Natural killer cell (primary cell): Measurements from ENCODE around the gene RPE65. TPM values are rescaled to one million over a fixed set of nuclear protein-coding genes. Genes with fewer than 3 reads are reported as not detected.

Experiments
- ATAC-seq, 3 donors: fragments of 150-1000 bp in 2 of 3; fragments of 200-7000 bp in 1 of 3; cut with Tn5 transposase; 1 replicate in 1 of 3; 2 replicates in 2 of 3; pipeline ENCODE4 v1.10.0; 2021; ENCODE audit warnings: mild to moderate bottlenecking in 2 of 3, moderate library complexity in 2 of 3
- DNase-seq, 2 donors: peaks; one replicate each; pipeline versions ENCODE4 v3.0.0 to v3.0.0-alpha.2; 2013 to 2021; ENCODE audit warnings: mixed read lengths in 1 of 2
- H3K27ac ChIP-seq: one replicate; pipeline ENCODE4 v1.5.1; 2013; ENCODE audit warnings: mild to moderate bottlenecking, low read length
- H3K27me3 ChIP-seq: one replicate; pipeline ENCODE4 v1.6.1; 2013; ENCODE audit warnings: low read length; ENCODE audit not compliant: control insufficient read depth, insufficient read depth
- H3K36me3 ChIP-seq: one replicate; pipeline ENCODE4 v1.6.1; 2013; ENCODE audit warnings: low read length; ENCODE audit not compliant: control insufficient read depth, insufficient read depth
- H3K4me1 ChIP-seq: one replicate; pipeline ENCODE4 v1.6.1; 2013; ENCODE audit warnings: low read length; ENCODE audit not compliant: control insufficient read depth, insufficient read depth
- H3K4me3 ChIP-seq: one replicate; pipeline ENCODE4 v1.5.1; 2013; ENCODE audit warnings: low read length
- H3K9me3 ChIP-seq: one replicate; pipeline ENCODE4 v1.6.1; 2013; ENCODE audit warnings: low read length; ENCODE audit not compliant: control insufficient read depth, insufficient read depth
- H3K27ac Mint-ChIP-seq, 2 donors: one replicate each; pipeline ENCODE4 v1.8.0; 2022; ENCODE audit warnings: mild to moderate bottlenecking in 2 of 2, mixed read lengths in 2 of 2, moderate library complexity in 1 of 2
- H3K27me3 Mint-ChIP-seq, 2 donors: one replicate each; pipeline ENCODE4 v1.8.0; 2022; ENCODE audit warnings: low read depth in 2 of 2, mixed read lengths in 2 of 2
- H3K36me3 Mint-ChIP-seq: one replicate; pipeline ENCODE4 v1.8.0; 2022; ENCODE audit warnings: mixed read lengths
- H3K4me1 Mint-ChIP-seq, 2 donors: one replicate each; pipeline ENCODE4 v1.8.0; 2022; ENCODE audit warnings: mixed read lengths in 2 of 2
- H3K4me3 Mint-ChIP-seq: one replicate; pipeline ENCODE4 v1.8.0; 2022; ENCODE audit warnings: mild to moderate bottlenecking, moderate library complexity, mixed read lengths
- H3K9me3 Mint-ChIP-seq, 2 donors: one replicate each; pipeline ENCODE4 v1.8.0; 2022; ENCODE audit warnings: mixed read lengths in 2 of 2
- WGBS: methylation state at CpG from one replicate; pipeline ENCODE4 v1.1.7; 2013; ENCODE audit warnings: missing lambda C conversion rate; ENCODE audit not compliant: insufficient coverage; 5-methylcytosine and 5-hydroxymethylcytosine counted together
- intact Hi-C: fragments of 100-400 bp; cut with micrococcal nuclease; formaldehyde crosslinking; loops from one replicate; pipeline ENCODE4 v1.14.2; 2022
- total RNA-seq, 4 donors: library from RNA; stranded (reverse); fragments of 120-200 nt in 1 of 4; gene quantifications; one replicate each; pipeline versions ENCODE4 v1.2.3 to v1.2.4, GENCODE V29; 2013 to 2022
- TF ChIP-seq, protein P1 (sequence below): fragments of 200-600 bp; IDR thresholded peaks from one replicate; pipeline ENCODE4 v1.8.0; 2022; ENCODE audit warnings: antibody characterized with exemption

RPE65 gene
- total RNA-seq, 3 donors from 2014 or later (not counting 1 experiment from before 2014, with no cell fraction given), result not detected

DNA sequence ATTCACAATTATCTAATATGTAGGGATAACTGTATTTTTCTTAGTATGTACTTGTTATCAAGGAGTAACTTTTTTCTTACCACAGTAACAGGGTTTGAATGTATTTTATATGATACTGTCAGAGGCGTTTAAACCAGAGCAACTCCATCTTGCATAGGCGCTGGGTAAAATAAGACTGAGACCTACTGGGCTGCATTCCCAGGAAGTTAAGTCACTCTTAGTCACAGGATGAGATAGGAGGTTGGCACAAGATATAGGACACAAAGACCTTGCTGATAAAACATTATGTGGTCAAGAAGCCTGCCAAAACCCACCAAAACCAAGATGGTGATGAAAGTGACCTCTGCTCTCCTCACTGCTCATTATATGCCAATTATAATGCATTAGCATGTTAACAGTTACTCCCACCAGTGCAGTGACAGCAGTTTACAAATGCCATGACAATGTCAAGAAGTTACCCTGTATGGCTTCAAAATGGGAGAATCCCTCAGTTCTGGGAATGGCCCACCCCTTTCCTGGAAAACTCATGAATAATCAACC is 64.8 kb downstream of the RPE65 start:
- H3K27ac ChIP-seq, result no peak overlapping the region
- no peak overlapping the region for H3K4me3 ChIP-seq
- H3K27me3 Mint-ChIP-seq, result no peaks in the 10 kb centered on the region
- H3K4me3 Mint-ChIP-seq, result no peak overlapping the region
- intact Hi-C loops, result no loop called here
- H3K9me3 ChIP-seq, result no peaks in the 10 kb centered on the region
- no peaks in the 10 kb centered on the region for H3K4me1 ChIP-seq
- no peaks in the 10 kb centered on the region for H3K27me3 ChIP-seq
- 95% methylated on average over 2 of the region's 2 CpGs for WGBS
- TF ChIP-seq, protein P1, sequence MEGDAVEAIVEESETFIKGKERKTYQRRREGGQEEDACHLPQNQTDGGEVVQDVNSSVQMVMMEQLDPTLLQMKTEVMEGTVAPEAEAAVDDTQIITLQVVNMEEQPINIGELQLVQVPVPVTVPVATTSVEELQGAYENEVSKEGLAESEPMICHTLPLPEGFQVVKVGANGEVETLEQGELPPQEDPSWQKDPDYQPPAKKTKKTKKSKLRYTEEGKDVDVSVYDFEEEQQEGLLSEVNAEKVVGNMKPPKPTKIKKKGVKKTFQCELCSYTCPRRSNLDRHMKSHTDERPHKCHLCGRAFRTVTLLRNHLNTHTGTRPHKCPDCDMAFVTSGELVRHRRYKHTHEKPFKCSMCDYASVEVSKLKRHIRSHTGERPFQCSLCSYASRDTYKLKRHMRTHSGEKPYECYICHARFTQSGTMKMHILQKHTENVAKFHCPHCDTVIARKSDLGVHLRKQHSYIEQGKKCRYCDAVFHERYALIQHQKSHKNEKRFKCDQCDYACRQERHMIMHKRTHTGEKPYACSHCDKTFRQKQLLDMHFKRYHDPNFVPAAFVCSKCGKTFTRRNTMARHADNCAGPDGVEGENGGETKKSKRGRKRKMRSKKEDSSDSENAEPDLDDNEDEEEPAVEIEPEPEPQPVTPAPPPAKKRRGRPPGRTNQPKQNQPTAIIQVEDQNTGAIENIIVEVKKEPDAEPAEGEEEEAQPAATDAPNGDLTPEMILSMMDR, result no peak
- peaks cover 0 to 5% of the 10 kb centered on the region in 2 donors for H3K9me3 Mint-ChIP-seq
- no peaks in the 10 kb centered on the region for H3K36me3 Mint-ChIP-seq
- H3K36me3 ChIP-seq, result no peaks in the 10 kb centered on the region
- DNase-seq, result no peak
- H3K4me1 Mint-ChIP-seq, result no peaks in the 10 kb centered on the region
- H3K27ac Mint-ChIP-seq, result no peak overlapping the region
- no peak for ATAC-seq

DNA sequence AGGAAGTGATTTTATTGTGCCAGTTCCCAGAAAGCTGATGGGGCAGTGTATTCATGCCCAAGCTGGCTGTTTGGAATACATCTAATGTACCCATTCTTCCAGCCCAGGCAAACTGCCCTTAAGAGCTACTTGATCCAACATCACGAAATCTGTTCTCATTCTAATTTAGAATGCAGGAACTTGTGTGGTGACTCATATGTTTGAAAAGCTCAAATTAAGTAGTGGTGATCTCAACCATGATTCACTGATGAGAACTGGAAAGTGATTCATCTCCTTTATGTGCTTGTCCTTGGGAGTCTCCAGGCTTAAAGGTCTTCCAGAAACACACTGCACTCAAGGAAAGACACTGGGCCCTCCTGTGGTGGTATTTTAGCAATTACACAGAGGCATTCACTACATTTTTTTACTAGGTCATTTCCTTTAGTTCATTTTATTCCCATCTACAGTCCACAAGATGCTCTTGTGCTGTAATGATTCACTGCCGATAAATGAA is 65.4 kb downstream of the RPE65 start:
- intact Hi-C loops, result no loop called here
- Histone ChIP-seq H3K9me3 (no peaks in the 10 kb centered on the region), H3K27ac (no peak overlapping the region), H3K4me3 (no peak overlapping the region), H3K27me3 (no peaks in the 10 kb centered on the region), H3K36me3 (no peaks in the 10 kb centered on the region), H3K4me1 (no peaks in the 10 kb centered on the region)
- H3K36me3 Mint-ChIP-seq, result no peaks in the 10 kb centered on the region
- TF ChIP-seq, protein P1, result no peak
- WGBS, result no CpG with 5 or more reads among the region's 2 CpGs
- H3K27ac Mint-ChIP-seq, result no peak overlapping the region
- DNase-seq, result no peak
- ATAC-seq, result no peak
- no peaks in the 10 kb centered on the region for H3K27me3 Mint-ChIP-seq
- peaks cover 0 to 4% of the 10 kb centered on the region in 2 donors for H3K9me3 Mint-ChIP-seq
- H3K4me1 Mint-ChIP-seq, result no peaks in the 10 kb centered on the region
- H3K4me3 Mint-ChIP-seq, result no peak overlapping the region

DNA sequence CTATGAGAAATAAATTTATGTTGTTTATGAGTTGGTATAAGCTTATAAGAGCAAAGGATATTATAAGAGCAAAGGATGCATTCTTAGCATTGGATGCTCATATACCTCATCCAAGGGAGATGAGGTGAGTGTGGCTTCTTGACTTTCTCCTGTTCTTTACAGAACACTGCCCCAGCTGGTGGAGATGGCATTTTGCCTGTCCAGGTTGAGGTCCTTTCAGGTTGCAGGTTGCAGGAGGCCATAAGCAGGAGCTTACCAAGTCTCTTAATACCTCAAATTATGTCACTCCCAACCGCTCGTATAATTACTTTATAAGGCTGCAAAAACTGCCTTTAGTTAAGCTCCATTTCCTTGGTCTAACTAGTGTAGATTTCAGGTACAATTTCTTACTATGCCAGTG is 66.7 kb downstream of the RPE65 start:
- no peaks in the 10 kb centered on the region for H3K36me3 ChIP-seq
- no peak overlapping the region for H3K27ac Mint-ChIP-seq
- DNase-seq (no peak), ATAC-seq (no peak)
- TF ChIP-seq, protein P1, result no peak
- intact Hi-C loops, result no loop called here
- peaks cover 0 to 2% of the 10 kb centered on the region in 2 donors for H3K9me3 Mint-ChIP-seq
- no peaks in the 10 kb centered on the region for H3K9me3 ChIP-seq
- no peaks in the 10 kb centered on the region for H3K27me3 Mint-ChIP-seq
- H3K27me3 ChIP-seq, result no peaks in the 10 kb centered on the region
- H3K4me3 Mint-ChIP-seq, result no peak overlapping the region
- no peaks in the 10 kb centered on the region for H3K4me1 Mint-ChIP-seq
- no peaks in the 10 kb centered on the region for H3K36me3 Mint-ChIP-seq
- H3K4me1 ChIP-seq, result no peaks in the 10 kb centered on the region
- H3K27ac ChIP-seq, result no peak overlapping the region
- H3K4me3 ChIP-seq, result no peak overlapping the region
- WGBS, result 100% methylated on average over 2 of the region's 2 CpGs

DNA sequence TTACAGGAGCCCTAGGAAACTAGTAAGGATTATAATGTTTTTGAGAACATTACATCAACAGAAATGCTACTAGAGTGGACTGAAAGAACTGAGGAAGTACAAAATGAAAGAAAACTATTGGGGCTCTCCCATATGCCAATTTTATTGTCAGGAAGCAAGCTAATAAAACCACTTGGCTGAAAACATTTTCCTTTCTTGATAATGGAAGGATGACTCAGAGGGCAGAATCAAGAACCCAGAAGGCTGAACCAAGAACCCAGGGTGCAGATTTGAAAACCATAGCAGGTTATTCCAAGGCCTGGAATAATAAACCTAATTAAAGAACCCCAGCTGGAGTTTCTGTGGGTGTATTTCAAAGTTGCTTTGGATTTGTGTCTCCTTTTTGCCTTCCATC is 70.7 kb downstream of the RPE65 start:
- Mint-ChIP-seq H3K27me3 (peaks cover 0 to 5% of the 10 kb centered on the region in 2 donors), H3K27ac (no peak overlapping the region), H3K4me1 (no peaks in the 10 kb centered on the region), H3K36me3 (no peaks in the 10 kb centered on the region), H3K9me3 (peaks cover 0 to 5% of the 10 kb centered on the region in 2 donors), H3K4me3 (no peak overlapping the region)
- Histone ChIP-seq H3K36me3 (no peaks in the 10 kb centered on the region), H3K27me3 (no peaks in the 10 kb centered on the region), H3K9me3 (no peaks in the 10 kb centered on the region), H3K27ac (no peak overlapping the region), H3K4me3 (no peak overlapping the region), H3K4me1 (no peaks in the 10 kb centered on the region)
- TF ChIP-seq, protein P1, result no peak
- DNase-seq, result no peak
- ATAC-seq, result no peak
- intact Hi-C loops, result no loop called here
